ENCODE data around the gene RRAGD. TPM values are rescaled to one million over a fixed set of nuclear protein-coding genes. Genes with fewer than 3 reads are reported as not detected.
A peak's percentile ranks its signal among the peaks of the same experiment; 100 is the strongest.

Gene RRAGD
- total RNA-seq, 1 donor from 2014 or later, result 14.7 TPM

- Mint-ChIP-seq H3K9me3 (ENCODE audit: unreplicated experiment) (peaks cover 1% of the 10 kb centered on the region), H3K27me3 (ENCODE audit: unreplicated experiment) (peaks cover 5% of the 10 kb centered on the region), H3K4me1 (ENCODE audit: low read depth, unreplicated experiment) (peaks cover 8% of the 10 kb centered on the region), H3K4me3 (ENCODE audit: unreplicated experiment) (no peak overlapping the region), H3K36me3 (ENCODE audit: unreplicated experiment) (peaks cover 8% of the 10 kb centered on the region), H3K27ac (ENCODE audit: unreplicated experiment) (no peak overlapping the region)
- TF ChIP-seq, protein P1, sequence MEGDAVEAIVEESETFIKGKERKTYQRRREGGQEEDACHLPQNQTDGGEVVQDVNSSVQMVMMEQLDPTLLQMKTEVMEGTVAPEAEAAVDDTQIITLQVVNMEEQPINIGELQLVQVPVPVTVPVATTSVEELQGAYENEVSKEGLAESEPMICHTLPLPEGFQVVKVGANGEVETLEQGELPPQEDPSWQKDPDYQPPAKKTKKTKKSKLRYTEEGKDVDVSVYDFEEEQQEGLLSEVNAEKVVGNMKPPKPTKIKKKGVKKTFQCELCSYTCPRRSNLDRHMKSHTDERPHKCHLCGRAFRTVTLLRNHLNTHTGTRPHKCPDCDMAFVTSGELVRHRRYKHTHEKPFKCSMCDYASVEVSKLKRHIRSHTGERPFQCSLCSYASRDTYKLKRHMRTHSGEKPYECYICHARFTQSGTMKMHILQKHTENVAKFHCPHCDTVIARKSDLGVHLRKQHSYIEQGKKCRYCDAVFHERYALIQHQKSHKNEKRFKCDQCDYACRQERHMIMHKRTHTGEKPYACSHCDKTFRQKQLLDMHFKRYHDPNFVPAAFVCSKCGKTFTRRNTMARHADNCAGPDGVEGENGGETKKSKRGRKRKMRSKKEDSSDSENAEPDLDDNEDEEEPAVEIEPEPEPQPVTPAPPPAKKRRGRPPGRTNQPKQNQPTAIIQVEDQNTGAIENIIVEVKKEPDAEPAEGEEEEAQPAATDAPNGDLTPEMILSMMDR (IDR thresholded peaks at IDR 0.05; ENCODE audit: partially characterized antibody, unreplicated experiment), result no peak
- no peak for DNase-seq
These were observed 92.0 kb downstream of the RRAGD start for GRCh38 chr6:89320012-89320559.

DNA sequence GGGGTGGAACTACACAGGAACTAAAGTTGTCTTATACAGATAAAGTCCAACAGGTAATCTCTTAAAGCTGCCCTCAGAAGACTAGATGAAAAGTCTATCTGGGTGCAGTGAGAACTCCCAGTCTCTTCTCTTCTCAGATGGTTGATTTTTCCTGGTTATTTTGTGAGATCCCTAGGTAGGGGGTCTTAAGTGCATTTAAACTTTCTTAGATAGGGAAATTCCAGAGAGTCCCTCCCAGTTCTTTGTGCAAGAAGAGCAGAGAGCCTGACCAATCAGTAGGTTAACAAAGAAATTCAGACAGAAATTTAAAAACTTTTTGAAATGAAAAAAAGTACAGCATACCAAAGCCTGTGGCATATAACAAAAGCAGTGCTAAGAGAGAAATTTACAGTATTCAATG is 95.0 kb downstream of the RRAGD start:
- Mint-ChIP-seq H3K4me1 (ENCODE audit: low read depth, unreplicated experiment) (peaks cover 19% of the 10 kb centered on the region), H3K4me3 (ENCODE audit: unreplicated experiment) (no peak overlapping the region), H3K27ac (ENCODE audit: unreplicated experiment) (no peak overlapping the region), H3K27me3 (ENCODE audit: unreplicated experiment) (peaks cover 7% of the 10 kb centered on the region), H3K9me3 (ENCODE audit: unreplicated experiment) (peaks cover 4% of the 10 kb centered on the region), H3K36me3 (ENCODE audit: unreplicated experiment) (peaks cover 8% of the 10 kb centered on the region)
- DNase-seq, result no peak
- TF ChIP-seq, protein P1 (IDR thresholded peaks at IDR 0.05; ENCODE audit: partially characterized antibody, unreplicated experiment), result no peak

- no peak for DNase-seq
- peak within 1 kb of the TSS; percentile 85 for H3K27ac Mint-ChIP-seq (ENCODE audit: unreplicated experiment)
- H3K27me3 Mint-ChIP-seq (ENCODE audit: unreplicated experiment), result peaks cover 7% of the 10 kb centered on the region
- H3K36me3 Mint-ChIP-seq (ENCODE audit: unreplicated experiment), result peaks cover 7% of the 10 kb centered on the region
- H3K9me3 Mint-ChIP-seq (ENCODE audit: unreplicated experiment), result peaks cover 4% of the 10 kb centered on the region
- TF ChIP-seq, protein P1 (IDR thresholded peaks at IDR 0.05; ENCODE audit: partially characterized antibody, unreplicated experiment), result no peak
- peaks cover 29% of the 10 kb centered on the region for H3K4me1 Mint-ChIP-seq (ENCODE audit: low read depth, unreplicated experiment)
- peak within 1 kb of the TSS; percentile 34 for H3K4me3 Mint-ChIP-seq (ENCODE audit: unreplicated experiment)
These were observed 96.7 kb downstream of the RRAGD start, which contains the start of gene GABRR2 for GRCh38 chr6:89315249-89315885. GABRR2 (minus strand) TSS chr6:89315299; CDS start chr6:89315165, 134 bp downstream.

DNA sequence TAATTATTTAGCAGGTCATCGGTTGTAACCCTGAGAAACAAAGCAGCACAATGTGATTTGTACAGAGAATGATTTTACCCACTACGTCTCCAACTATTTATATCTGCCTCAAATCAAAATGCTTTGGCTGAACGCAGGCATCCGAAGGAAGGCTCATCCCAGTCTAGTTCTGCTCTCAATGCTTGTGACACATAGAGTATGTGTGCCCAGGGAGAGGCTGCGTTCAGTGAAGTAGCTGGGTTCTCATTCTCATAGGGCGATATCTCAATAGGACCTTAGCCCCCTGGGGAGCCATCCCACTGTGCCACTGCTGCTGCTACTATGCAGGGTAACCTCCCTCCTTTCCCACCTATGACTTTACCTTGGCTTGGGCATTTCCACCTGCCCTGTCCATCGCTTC is 97.4 kb downstream of the RRAGD start:
- Mint-ChIP-seq H3K27ac (ENCODE audit: unreplicated experiment) (peak overlapping the region; percentile 85), H3K4me1 (ENCODE audit: low read depth, unreplicated experiment) (peaks cover 29% of the 10 kb centered on the region), H3K36me3 (ENCODE audit: unreplicated experiment) (peaks cover under 1% of the 10 kb centered on the region)

More for the DNA sequence above, 97.4 kb downstream of the RRAGD start:
- no peak overlapping the region for H3K4me3 Mint-ChIP-seq (ENCODE audit: unreplicated experiment)
- peak; percentile 31 for DNase-seq
- H3K27me3 Mint-ChIP-seq (ENCODE audit: unreplicated experiment), result peaks cover 3% of the 10 kb centered on the region
- TF ChIP-seq, protein P1 (IDR thresholded peaks at IDR 0.05; ENCODE audit: partially characterized antibody, unreplicated experiment), result no peak
- peaks cover 4% of the 10 kb centered on the region for H3K9me3 Mint-ChIP-seq (ENCODE audit: unreplicated experiment)

Other genes with a start within 250 kb of the RRAGD start
- not detected for gene GABRR1, start 194.9 kb downstream of the RRAGD start, total RNA-seq (ENCODE audit: unreplicated experiment)
- gene GABRR2, start 97.0 kb downstream of the RRAGD start, total RNA-seq (ENCODE audit: unreplicated experiment), result 0.49 TPM
- 31.5 TPM for gene UBE2J1, start 59.6 kb downstream of the RRAGD start, total RNA-seq (ENCODE audit: unreplicated experiment)
- gene ANKRD6, start 20.9 kb upstream of the RRAGD start, total RNA-seq (ENCODE audit: unreplicated experiment), result 31.9 TPM
- 30.2 TPM for gene LYRM2, start 226.5 kb upstream of the RRAGD start, total RNA-seq (ENCODE audit: unreplicated experiment)

All from glutamatergic neuron (in vitro differentiated cells).